ENCODE data around the gene PRRT1. TPM values are rescaled to one million over a fixed set of nuclear protein-coding genes. Genes with fewer than 3 reads are reported as not detected.

PRRT1 gene
- polyA plus RNA-seq, 1 donor (not counting 4 experiments of a cell fraction or from before 2014, with no cell fraction given), result 0.09 TPM

DNA sequence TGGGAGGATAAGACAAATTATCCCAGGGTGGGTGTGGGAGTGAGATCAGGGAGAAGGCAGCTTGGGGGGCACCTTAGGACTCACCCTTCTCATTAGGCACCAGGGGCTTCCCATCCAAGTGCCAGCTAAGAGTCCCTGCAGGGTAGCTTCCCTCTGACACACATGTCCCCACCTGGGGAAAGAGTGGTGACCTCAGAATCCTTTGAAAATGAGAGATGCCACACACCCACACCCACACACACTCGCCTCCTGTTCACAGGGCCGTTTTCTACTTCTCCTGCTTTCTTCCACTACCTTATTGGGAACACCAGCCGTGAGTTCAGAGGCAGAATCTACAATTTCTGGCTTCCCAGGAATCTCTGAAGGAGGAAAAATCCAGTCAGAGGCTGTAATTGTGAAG lies 31.3 kb upstream of the PRRT1 start:
- H3K79me2 ChIP-seq (ENCODE audit: control insufficient read depth, insufficient read depth, low read length), result peaks cover 9% of the 10 kb centered on the region
- H4K20me1 ChIP-seq (ENCODE audit: control insufficient read depth, extremely low read depth, insufficient read depth, low read length), result no peaks in the 10 kb centered on the region
- no peak for FAIRE-seq
- no peaks in the 10 kb centered on the region for H3K9me3 ChIP-seq (ENCODE audit: control insufficient read depth, low read depth, low read length)
- no peak overlapping the region for H3K27ac ChIP-seq (ENCODE audit: control insufficient read depth, insufficient read depth, low read length)
- dilution Hi-C loops (cut with MboI; ENCODE audit: extremely low pct_ligation_motif_present, low sequenced_read_pairs), result no loop called here
- no peak overlapping the region for H3K4me2 ChIP-seq (ENCODE audit: control insufficient read depth, extremely low read depth, insufficient read depth, low read depth, low read length)
- no peaks in the 10 kb centered on the region for H3K27me3 ChIP-seq (ENCODE audit: control insufficient read depth, extremely low read depth, insufficient read depth, low read length)
- H3K9ac ChIP-seq (ENCODE audit: control insufficient read depth, extremely low read depth, insufficient read depth, low read length), result no peak overlapping the region
- no peak overlapping the region for H3K4me3 ChIP-seq (ENCODE audit: control insufficient read depth in 2 of 3, extremely low read depth in 1 of 3, insufficient read depth in 2 of 3, low read depth in 1 of 3, low read length in 3 of 3)
- no peak for TF ChIP-seq EZH2 (IDR thresholded peaks at IDR 0.05; ENCODE audit: low read length)
- TF ChIP-seq, protein P1, sequence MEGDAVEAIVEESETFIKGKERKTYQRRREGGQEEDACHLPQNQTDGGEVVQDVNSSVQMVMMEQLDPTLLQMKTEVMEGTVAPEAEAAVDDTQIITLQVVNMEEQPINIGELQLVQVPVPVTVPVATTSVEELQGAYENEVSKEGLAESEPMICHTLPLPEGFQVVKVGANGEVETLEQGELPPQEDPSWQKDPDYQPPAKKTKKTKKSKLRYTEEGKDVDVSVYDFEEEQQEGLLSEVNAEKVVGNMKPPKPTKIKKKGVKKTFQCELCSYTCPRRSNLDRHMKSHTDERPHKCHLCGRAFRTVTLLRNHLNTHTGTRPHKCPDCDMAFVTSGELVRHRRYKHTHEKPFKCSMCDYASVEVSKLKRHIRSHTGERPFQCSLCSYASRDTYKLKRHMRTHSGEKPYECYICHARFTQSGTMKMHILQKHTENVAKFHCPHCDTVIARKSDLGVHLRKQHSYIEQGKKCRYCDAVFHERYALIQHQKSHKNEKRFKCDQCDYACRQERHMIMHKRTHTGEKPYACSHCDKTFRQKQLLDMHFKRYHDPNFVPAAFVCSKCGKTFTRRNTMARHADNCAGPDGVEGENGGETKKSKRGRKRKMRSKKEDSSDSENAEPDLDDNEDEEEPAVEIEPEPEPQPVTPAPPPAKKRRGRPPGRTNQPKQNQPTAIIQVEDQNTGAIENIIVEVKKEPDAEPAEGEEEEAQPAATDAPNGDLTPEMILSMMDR (optimal IDR thresholded peaks at IDR 0.05 in 1 of 3, IDR thresholded peaks at IDR 0.05 in 1 of 3, conservative IDR thresholded peaks at IDR 0.05 in 1 of 3; ENCODE audit: extremely low read depth in 1 of 3, insufficient read depth in 2 of 3, low read length in 3 of 3), result no peak
- no peak for DNase-seq (ENCODE audit: low read depth, low spot score)
- H3K4me1 ChIP-seq (ENCODE audit: control insufficient read depth, extremely low read depth, insufficient read depth, low read length), result peaks cover 6% of the 10 kb centered on the region
- no peak overlapping the region for H2AFZ ChIP-seq (ENCODE audit: control insufficient read depth, low read length)
- peaks cover 18 to 20% of the 10 kb centered on the region in 2 experiments for H3K36me3 ChIP-seq (ENCODE audit: control insufficient read depth in 2 of 2, extremely low read depth in 1 of 2, insufficient read depth in 2 of 2, low read length in 2 of 2)
- no peaks in the 10 kb centered on the region for H3K9me1 ChIP-seq (ENCODE audit: control insufficient read depth, extremely low read depth, insufficient read depth, low read length)

DNA sequence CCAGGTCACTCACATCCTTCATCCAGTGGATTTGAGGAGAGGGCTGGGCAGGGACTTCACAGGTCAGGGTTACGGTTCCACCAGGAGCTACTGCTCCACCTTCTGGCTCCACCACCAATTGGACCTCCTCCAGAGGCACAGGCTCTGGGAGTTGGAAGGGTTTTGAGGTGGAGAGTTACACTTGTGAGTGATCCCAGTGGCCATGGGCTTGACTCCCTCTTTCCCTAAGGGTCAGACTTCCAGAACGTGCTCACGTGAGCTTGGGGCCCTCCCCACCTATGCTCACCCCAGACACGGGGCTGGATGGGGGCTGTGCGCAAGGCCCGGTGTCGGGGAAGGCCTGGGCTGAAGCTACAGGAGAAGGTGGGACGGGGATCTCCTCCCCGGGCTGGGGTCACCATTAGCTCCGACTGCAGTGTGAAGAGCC lies 30.8 kb upstream of the PRRT1 start:
- Histone ChIP-seq H3K36me3 (ENCODE audit: control insufficient read depth in 2 of 2, extremely low read depth in 1 of 2, insufficient read depth in 2 of 2, low read length in 2 of 2) (peaks cover 18 to 19% of the 10 kb centered on the region in 2 experiments), H3K27me3 (ENCODE audit: control insufficient read depth, extremely low read depth, insufficient read depth, low read length) (no peaks in the 10 kb centered on the region), H3K9ac (ENCODE audit: control insufficient read depth, extremely low read depth, insufficient read depth, low read length) (no peak overlapping the region), H3K9me3 (ENCODE audit: control insufficient read depth, low read depth, low read length) (no peaks in the 10 kb centered on the region), H3K4me3 (ENCODE audit: control insufficient read depth in 2 of 3, extremely low read depth in 1 of 3, insufficient read depth in 2 of 3, low read depth in 1 of 3, low read length in 3 of 3) (no peak overlapping the region), H3K9me1 (ENCODE audit: control insufficient read depth, extremely low read depth, insufficient read depth, low read length) (no peaks in the 10 kb centered on the region), H2AFZ (ENCODE audit: control insufficient read depth, low read length) (no peak overlapping the region), H3K4me2 (ENCODE audit: control insufficient read depth, extremely low read depth, insufficient read depth, low read depth, low read length) (no peak overlapping the region), H4K20me1 (ENCODE audit: control insufficient read depth, extremely low read depth, insufficient read depth, low read length) (no peaks in the 10 kb centered on the region), H3K4me1 (ENCODE audit: control insufficient read depth, extremely low read depth, insufficient read depth, low read length) (peaks cover 6% of the 10 kb centered on the region), H3K27ac (ENCODE audit: control insufficient read depth, insufficient read depth, low read length) (no peak overlapping the region), H3K79me2 (ENCODE audit: control insufficient read depth, insufficient read depth, low read length) (peaks cover 7% of the 10 kb centered on the region)
- FAIRE-seq, result no peak
- TF ChIP-seq, protein P1 (optimal IDR thresholded peaks at IDR 0.05 in 1 of 3, IDR thresholded peaks at IDR 0.05 in 1 of 3, conservative IDR thresholded peaks at IDR 0.05 in 1 of 3; ENCODE audit: extremely low read depth in 1 of 3, insufficient read depth in 2 of 3, low read length in 3 of 3), result no peak
- no peak for TF ChIP-seq EZH2 (IDR thresholded peaks at IDR 0.05; ENCODE audit: low read length)
- dilution Hi-C loops (cut with MboI; ENCODE audit: extremely low pct_ligation_motif_present, low sequenced_read_pairs), result no loop called here
- DNase-seq (ENCODE audit: low read depth, low spot score), result no peak
